GM23338 (cell line): ENCODE results near the gene KIAA0040. TPM values are rescaled to one million over a fixed set of nuclear protein-coding genes. Genes with fewer than 3 reads are reported as not detected.

Experiments used
- CREB1 ChIP-seq: fragments of 250-450 bp; sonication (Bioruptor Pico); IDR thresholded peaks from 2 replicates; pipeline ENCODE4 v1.5.0; 2020; ENCODE audit warnings: low read depth, mild to moderate bottlenecking, moderate library complexity
- ETS1 ChIP-seq: IDR thresholded peaks from 2 replicates; pipeline ENCODE4 v1.6.1; 2016; ENCODE audit warnings: antibody characterized with exemption
- NANOG ChIP-seq: IDR thresholded peaks from 2 replicates; pipeline ENCODE4 v1.6.1; 2016; ENCODE audit warnings: antibody characterized with exemption, borderline replicate concordance
- POLR2AphosphoS5 ChIP-seq: IDR thresholded peaks from 2 replicates; pipeline ENCODE4 v1.6.1; 2016; ENCODE audit warnings: antibody characterized with exemption, low read depth
- REST ChIP-seq: IDR thresholded peaks from one replicate; pipeline ENCODE4 v1.6.1; 2018; ENCODE audit warnings: antibody characterized with exemption; ENCODE audit not compliant: unreplicated experiment
- ZNF462 ChIP-seq: fragments of 250-450 bp; sonication (Bioruptor Pico); IDR thresholded peaks from 2 replicates; pipeline ENCODE4 v1.5.0; 2020; ENCODE audit warnings: mild to moderate bottlenecking, moderate library complexity
- polyA plus RNA-seq: library from polyadenylated mRNA; unstranded; fragments of >200 nt; fragmentation: Nextera tagmentation; extraction: Ambion mirVana; gene quantifications from 2 replicates; pipeline ENCODE4 v1.2.1, GENCODE V29; 2016
- total RNA-seq: library from RNA; depleted of rRNA; stranded (reverse); fragments of >200 nt; shearing (Covaris generic); gene quantifications from 2 replicates; pipeline ENCODE4 v1.2.3, GENCODE V29; 2014

KIAA0040 gene
- total and polyA plus RNA-seq, 2 experiments from 2014 or later: 7.0 to 11.9 TPM

GRCh38 chr1:175167861-175168260, 24.7 kb downstream of the KIAA0040 start (continued):
- no peak for TF ChIP-seq ZNF462
- TF ChIP-seq POLR2AphosphoS5: no peak
- TF ChIP-seq CREB1 (CRISPR knock-in tag): no peak
- TF ChIP-seq REST: no peak
- no peak for TF ChIP-seq NANOG
- TF ChIP-seq ETS1: no peak
